H1 (cell line): ENCODE measurements around the gene AMN. TPM values are rescaled to one million over a fixed set of nuclear protein-coding genes. Genes with fewer than 3 reads are reported as not detected.

Source experiments
- CTCF ChIA-PET: fragments of 300-600 bp; sonication (Branson Sonifier 250); formaldehyde crosslinking; loops from one replicate; lab custom pipeline; 2021; ENCODE audit not compliant: partially characterized antibody; lab: Charles Lee
- POLR2A ChIA-PET: fragments of 300-600 bp; sonication (Branson Sonifier 250); formaldehyde crosslinking; loops from one replicate; lab custom pipeline; 2021; ENCODE audit warnings: inconsistent platforms; ENCODE audit not compliant: partially characterized antibody; lab: Charles Lee
- DNase-seq, 2 experiments: peaks; one replicate each; pipeline versions ENCODE4 v3.0.0 to v3.0.0-alpha.2; 2010 to 2022; ENCODE audit warnings: low spot score in 2 of 2, low read depth in 1 of 2, mixed read lengths in 1 of 2
- FAIRE-seq: peaks from 2 replicates; lab custom pipeline; 2011; peaks lifted over from hg19 to GRCh38; lab: Jason Lieb, UNC
- H2AFZ ChIP-seq: 2 replicates; pipeline ENCODE4 v1.8.1; 2012; ENCODE audit warnings: low read length, inconsistent platforms
- H2AK5ac ChIP-seq: 2 replicates; pipeline ENCODE4 v1.6.1; 2013; ENCODE audit warnings: low read depth, low read length
- H2BK120ac ChIP-seq: replicated peaks from 2 replicates; pipeline ENCODE3; 2013; ENCODE audit warnings: low read depth, low read length, inconsistent platforms
- H2BK12ac ChIP-seq: 2 replicates; pipeline ENCODE4 v1.6.1; 2013; ENCODE audit warnings: low read depth, low read length
- H2BK15ac ChIP-seq: 2 replicates; pipeline ENCODE4 v1.6.1; 2013; ENCODE audit warnings: low read length
- H2BK20ac ChIP-seq: 2 replicates; pipeline ENCODE4 v1.6.1; 2013; ENCODE audit warnings: low read length
- H2BK5ac ChIP-seq: 2 replicates; pipeline ENCODE4 v1.6.1; 2013; ENCODE audit warnings: low read depth, low read length
- H3K14ac ChIP-seq: 2 replicates; pipeline ENCODE4 v1.6.1; 2013; ENCODE audit warnings: inconsistent platforms; ENCODE audit not compliant: insufficient read length
- H3K18ac ChIP-seq: 2 replicates; pipeline ENCODE4 v1.6.1; 2013; ENCODE audit warnings: low read length; ENCODE audit errors: extremely low read depth
- H3K23ac ChIP-seq: 2 replicates; pipeline ENCODE4 v1.6.1; 2013; ENCODE audit warnings: inconsistent platforms; ENCODE audit not compliant: insufficient read length
- H3K23me2 ChIP-seq: 2 replicates; pipeline ENCODE4 v1.6.1; 2013; ENCODE audit warnings: low read depth, low read length
- H3K27ac ChIP-seq: 2 replicates; pipeline ENCODE4 v1.6.1; 2011; ENCODE audit warnings: low read depth, low read length, inconsistent platforms
- H3K27me3 ChIP-seq, 4 experiments: replicated peaks in 1 of 4; 1 replicate in 1 of 4; 2 replicates in 3 of 4; pipeline versions ENCODE4 v1.6.1 to v1.8.1; 2011 to 2013; ENCODE audit warnings: low read length in 3 of 4, mild to moderate bottlenecking in 3 of 4, inconsistent platforms in 2 of 4, mixed read lengths in 2 of 4, moderate library complexity in 1 of 4; ENCODE audit not compliant: control insufficient read depth in 3 of 4, insufficient read depth in 3 of 4; ENCODE audit errors: extremely low read depth in 1 of 4
- H3K36me3 ChIP-seq, 4 experiments: 2 replicates each; pipeline versions ENCODE4 v1.6.1 to v1.8.1; 2011 to 2013; ENCODE audit warnings: mild to moderate bottlenecking in 4 of 4, low read length in 3 of 4, moderate library complexity in 2 of 4, control low read depth in 1 of 4, inconsistent platforms in 1 of 4; ENCODE audit not compliant: insufficient read depth in 4 of 4, control insufficient read depth in 2 of 4
- H3K4ac ChIP-seq: replicated peaks from 2 replicates; pipeline ENCODE3; 2013; ENCODE audit warnings: low read length, low read depth, mixed read lengths, inconsistent platforms; ENCODE audit not compliant: insufficient read length
- H3K4me1 ChIP-seq, 4 experiments: replicated peaks in 1 of 4; 1 replicate in 1 of 4; 2 replicates in 3 of 4; pipeline versions ENCODE4 v1.6.1 to v1.8.1; 2011 to 2013; ENCODE audit warnings: low read length in 3 of 4, inconsistent platforms in 2 of 4, mixed read lengths in 1 of 4; ENCODE audit not compliant: insufficient read depth in 4 of 4, control insufficient read depth in 3 of 4
- H3K4me2 ChIP-seq, 2 experiments: 2 replicates each; pipeline versions ENCODE4 v1.6.1 to v1.8.1; 2011 to 2013; ENCODE audit warnings: low read depth in 2 of 2, low read length in 2 of 2, control low read depth in 1 of 2, inconsistent platforms in 1 of 2, mild to moderate bottlenecking in 1 of 2; ENCODE audit not compliant: insufficient read depth in 1 of 2
- H3K4me3 ChIP-seq, 4 experiments: fragments of 200-600, 300-600 bp in 1 of 4; sonication (generic), shearing (Covaris generic), sonication (Bioruptor Twin) in 1 of 4; 2 replicates each; pipeline versions ENCODE4 v1.5.1 to v1.8.1; 2011 to 2016; ENCODE audit warnings: low read length in 4 of 4, low read depth in 3 of 4, control low read depth in 2 of 4, inconsistent platforms in 2 of 4, mild to moderate bottlenecking in 2 of 4, mixed read lengths in 1 of 4, moderate library complexity in 1 of 4; ENCODE audit not compliant: insufficient read depth in 2 of 4; ENCODE audit errors: extremely low read depth in 1 of 4
- H3K56ac ChIP-seq: replicated peaks from 2 replicates; pipeline ENCODE3; 2013; ENCODE audit warnings: low read depth, mild to moderate bottlenecking, mixed read lengths, low read length, inconsistent platforms; ENCODE audit not compliant: insufficient read length
- H3K79me1 ChIP-seq: 2 replicates; pipeline ENCODE4 v1.6.1; 2013; ENCODE audit warnings: low read depth, low read length, control low read depth
- H3K79me2 ChIP-seq, 2 experiments: 2 replicates each; pipeline versions ENCODE4 v1.6.1 to v1.8.1; 2012 to 2013; ENCODE audit warnings: low read length in 2 of 2, mild to moderate bottlenecking in 2 of 2, inconsistent platforms in 1 of 2; ENCODE audit not compliant: insufficient read depth in 2 of 2, control insufficient read depth in 1 of 2
- H3K9ac ChIP-seq, 4 experiments: replicated peaks in 1 of 4; 1 replicate in 1 of 4; 2 replicates in 3 of 4; pipeline versions ENCODE4 v1.6.1 to v1.8.1; 2011 to 2013; ENCODE audit warnings: low read depth in 3 of 4, low read length in 3 of 4, control low read depth in 2 of 4, mild to moderate bottlenecking in 2 of 4, moderate library complexity in 2 of 4, inconsistent platforms in 1 of 4; ENCODE audit errors: extremely low read depth in 1 of 4
- H3K9me3 ChIP-seq, 2 experiments: 2 replicates each; pipeline versions ENCODE4 v1.6.1 to v1.8.1; 2012 to 2013; ENCODE audit warnings: mild to moderate bottlenecking in 2 of 2, moderate library complexity in 2 of 2, control low read depth in 1 of 2, inconsistent platforms in 1 of 2, low read depth in 1 of 2, low read length in 1 of 2, mixed read lengths in 1 of 2; ENCODE audit not compliant: insufficient read depth in 2 of 2
- H4K20me1 ChIP-seq, 2 experiments: replicated peaks in 1 of 2; 2 replicates each; pipeline versions ENCODE3 to v1.8.1; 2011 to 2013; ENCODE audit warnings: inconsistent platforms in 2 of 2, low read length in 2 of 2, mild to moderate bottlenecking in 1 of 2; ENCODE audit not compliant: insufficient read depth in 2 of 2, control insufficient read depth in 1 of 2
- H4K5ac ChIP-seq: 2 replicates; pipeline ENCODE4 v1.6.1; 2013; ENCODE audit warnings: low read length, low read depth, mixed read lengths, inconsistent platforms; ENCODE audit not compliant: insufficient read length
- H4K8ac ChIP-seq: 2 replicates; pipeline ENCODE4 v1.8.0; 2013; ENCODE audit warnings: mild to moderate bottlenecking, moderate library complexity, low read length, inconsistent platforms; ENCODE audit not compliant: insufficient read depth; ENCODE audit errors: extremely low read depth
- H4K91ac ChIP-seq: replicated peaks from 2 replicates; pipeline ENCODE3; 2013; ENCODE audit warnings: low read length, mixed read lengths, inconsistent platforms; ENCODE audit not compliant: insufficient read length
- ASH2L ChIP-seq: fragments of 200-600, 300-600 bp; sonication (generic); IDR thresholded peaks from one replicate; pipeline ENCODE4 v1.7.1; 2017; ENCODE audit warnings: low read length
- CHD2 ChIP-seq: IDR thresholded peaks from 2 replicates; pipeline ENCODE4 v1.6.1; 2012; ENCODE audit warnings: low read length, improper control_type of control experiment
- EZH2 ChIP-seq: fragments of 200-600 bp; sonication (generic); IDR thresholded peaks from 2 replicates; pipeline ENCODE4 v1.7.1; 2012; ENCODE audit warnings: low read depth, mild to moderate bottlenecking, moderate library complexity, low read length, inconsistent platforms; ENCODE audit not compliant: severe bottlenecking
- JUN ChIP-seq: IDR thresholded peaks from 2 replicates; pipeline ENCODE4 v1.6.1; 2011; ENCODE audit warnings: low read depth, mild to moderate bottlenecking, improper control_type of control experiment, low read length
- RNF2 ChIP-seq: fragments of 200-900, 300-1000 bp; sonication (generic); IDR thresholded peaks from 2 replicates; pipeline ENCODE4 v1.7.1; 2016; ENCODE audit warnings: borderline replicate concordance, low read depth, mild to moderate bottlenecking, antibody characterized with exemption, low read length; ENCODE audit not compliant: poor library complexity, severe bottlenecking; ENCODE audit errors: missing control alignments
- SIN3A ChIP-seq, 2 experiments: IDR thresholded peaks in 1 of 2; conservative IDR thresholded peaks in 1 of 2; 2 replicates each; pipeline ENCODE4 v1.6.1; 2011 to 2012; ENCODE audit warnings: low read length in 2 of 2, improper control_type of control experiment in 1 of 2, low read depth in 1 of 2, mild to moderate bottlenecking in 1 of 2
- SUZ12 ChIP-seq: fragments of 200-600 bp; sonication (generic); IDR thresholded peaks from 2 replicates; pipeline ENCODE4 v1.6.1; 2012; ENCODE audit warnings: mild to moderate bottlenecking, inconsistent platforms, low read length, moderate library complexity, mixed read lengths
- TAF1 ChIP-seq: IDR thresholded peaks from 2 replicates; pipeline ENCODE4 v1.6.1; 2011; ENCODE audit warnings: mild to moderate bottlenecking, low read depth, low read length
- WGBS, 2 experiments: shearing (Covaris generic) in 1 of 2; methylation state at CpG; one replicate each; pipeline versions ENCODE4 v1.1.6 to v1.1.7; 2013 to 2015; ENCODE audit warnings: low lambda C conversion rate in 2 of 2, mixed read lengths in 2 of 2, inconsistent platforms in 1 of 2, low coverage in 1 of 2, missing lambda C conversion rate in 1 of 2; ENCODE audit not compliant: insufficient replicate concordance in 2 of 2, insufficient coverage in 1 of 2, insufficient read length in 1 of 2; ENCODE audit errors: extremely low coverage in 1 of 2, missing lambda C conversion rate in 1 of 2; 5-methylcytosine and 5-hydroxymethylcytosine counted together
- polyA plus RNA-seq, 7 experiments: library from polyadenylated mRNA; depleted of rRNA in 3 of 7; stranded (reverse) in 5 of 7; unstranded in 2 of 7; fragments of >200 nt in 5 of 7; fragments of 200-250 nt in 2 of 7; gene quantifications; 1 replicate in 5 of 7; 2 replicates in 1 of 7; 4 replicates in 1 of 7; pipeline versions ENCODE4 v1.2.1 to v1.2.3, GENCODE V29; 2011 to 2013; ENCODE audit warnings: missing spikeins in 2 of 7, mixed read lengths in 2 of 7
- total RNA-seq: library from RNA; stranded (reverse); fragmentation: NEBNext Ultra II Directional; extraction: Animal tissue kit (Norgen Biotek cat#: 25700); gene quantifications from 2 replicates; pipeline ENCODE4 v1.2.1, GENCODE V29; 2021

AMN gene
- total and polyA plus RNA-seq, 2 of the 8 experiments (the other 6 are each of a cell fraction or from before 2014, with no cell fraction given) = 0.77 to 1.5 TPM

DNA sequence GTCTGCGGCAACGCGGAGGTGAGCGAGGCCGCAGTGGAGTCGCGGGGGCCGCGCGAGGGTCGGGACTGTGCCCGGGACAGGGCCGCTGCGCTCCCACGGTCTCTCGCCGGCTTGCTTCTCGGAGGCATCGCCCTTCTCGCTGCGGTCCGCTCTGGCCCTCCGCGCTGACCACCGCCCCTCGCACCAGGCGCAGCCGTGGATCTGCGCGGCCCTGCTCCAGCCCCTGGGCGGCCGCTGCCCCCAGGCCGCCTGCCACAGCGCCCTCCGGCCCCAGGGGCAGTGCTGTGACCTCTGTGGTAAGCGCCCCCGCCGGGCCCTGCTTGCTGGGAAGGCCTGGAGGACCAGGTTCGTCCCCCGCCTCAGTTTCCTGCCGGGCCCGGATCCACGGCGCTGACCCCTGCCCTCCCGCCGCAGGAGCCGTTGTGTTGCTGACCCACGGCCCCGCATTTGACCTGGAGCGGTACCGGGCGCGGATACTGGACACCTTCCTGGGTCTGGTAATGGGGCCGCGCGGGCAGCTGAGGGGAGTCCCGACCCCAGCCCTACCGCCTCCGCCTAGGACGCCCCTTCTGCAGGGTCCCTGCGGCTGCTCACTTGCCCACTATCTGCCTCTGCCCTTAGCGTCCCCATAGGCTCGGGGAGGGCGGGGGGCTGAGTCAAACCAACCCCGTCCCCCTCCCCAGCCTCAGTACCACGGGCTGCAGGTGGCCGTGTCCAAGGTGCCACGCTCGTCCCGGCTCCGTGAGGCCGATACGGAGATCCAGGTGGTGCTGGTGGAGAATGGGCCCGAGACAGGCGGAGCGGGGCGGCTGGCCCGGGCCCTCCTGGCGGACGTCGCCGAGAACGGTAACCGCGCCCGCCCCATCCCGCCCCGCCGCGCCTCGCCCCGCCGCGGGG lies 7.0 kb downstream of the AMN start:
- TF ChIP-seq JUN = no peak
- peak; percentile 95 for TF ChIP-seq EZH2
- TF ChIP-seq SUZ12 = peak; percentile 96
- peak; percentile 36 for TF ChIP-seq RNF2
- TF ChIP-seq SIN3A (conservative IDR thresholded peaks at IDR 0.05 in 1 of 2, IDR thresholded peaks at IDR 0.05 in 1 of 2; ENCODE audit: low read depth in 1 of 2, low read length in 2 of 2) = 0 out of 4 replicates have a peak, but pooled peaks of 1 of the 2 experiments have one; percentile 16
- TF ChIP-seq ASH2L = no peak
- TF ChIP-seq CHD2 = no peak
- TF ChIP-seq TAF1 = no peak
- Histone ChIP-seq H3K23me2 (peaks cover 21% of the 10 kb centered on the region; the same call in 1 of the 2 replicates), H3K27me3 (peaks cover 26 to 71% (median 60%) of the 10 kb centered on the region in 4 experiments), H2BK5ac (no peak overlapping the region), H3K4me1 (peaks cover 5 to 29% (median 22%) of the 10 kb centered on the region in 4 experiments), H3K36me3 (peaks cover 0 to 10% (median 4%) of the 10 kb centered on the region in 4 experiments; a peak in 4 of 8 replicates), H2BK20ac (no peak overlapping the region), H3K27ac (no peak overlapping the region), H3K14ac (no peak overlapping the region), H3K18ac (peak overlapping the region; percentile 60; the same call in 1 of the 2 replicates), H2BK15ac (peak overlapping the region; percentile 61; the same call in 1 of the 2 replicates), H3K9ac (peak overlapping the region in 1 of 4 experiments; percentile 37; a peak in 2 of 7 replicates), H3K9me3 (no peaks in the 10 kb centered on the region), H3K4ac (no peak overlapping the region), H3K79me1 (no peaks in the 10 kb centered on the region), H2AFZ (no peak overlapping the region), H2BK12ac (peak overlapping the region; percentile 98; the same call in 1 of the 2 replicates), H4K5ac (no peak overlapping the region), H3K79me2 (no peaks in the 10 kb centered on the region), H4K8ac (peak overlapping the region; percentile 12; the same call in 1 of the 2 replicates), H3K4me3 (peak overlapping the region; percentile 72 to 92 (median 78)), H2AK5ac (no peak overlapping the region), H3K23ac (no peak overlapping the region), H3K56ac (no peak overlapping the region), H4K91ac (no peak overlapping the region), H2BK120ac (no peak overlapping the region), H4K20me1 (peaks cover 0 to 12% of the 10 kb centered on the region in 2 experiments), H3K4me2 (peak overlapping the region; percentile 88 to 98)
- DNase-seq (peak in 1 of 2 experiments; percentile 63), FAIRE-seq (no peak)
- ChIA-PET POLR2A (no interaction called here), CTCF (interaction anchor here (0.6 to 1.3 kb wide), 2 partner anchors 235 to 615 kb away, joined by 3 to 7 read pairs; no protein-coding TSS in a partner anchor)
- 7% methylated on average over 63 of the region's 94 CpGs; no CpG with 5 or more reads in 1 of the 2 experiments for WGBS, 2 experiments
